OCI-LY7 (cell line): ENCODE measurements around the gene POGZ. TPM values are rescaled to one million over a fixed set of nuclear protein-coding genes. Genes with fewer than 3 reads are reported as not detected.

Source experiments
- BruUV-seq: library from RNA; stranded (reverse); fragments of 400-500 nt; replicated peaks from 2 replicates; lab custom pipeline; 2021; lab: Mats Ljungman, UMichigan
- CTCF ChIA-PET: fragments of 300-600 bp; sonication (Branson Sonifier 250); formaldehyde crosslinking; loops from one replicate; lab custom pipeline; 2022; ENCODE audit warnings: antibody characterized with exemption; ENCODE audit not compliant: unreplicated experiment; lab: Charles Lee
- POLR2A ChIA-PET: fragments of 300-600 bp; sonication (Branson Sonifier 250); formaldehyde crosslinking; loops from one replicate; lab custom pipeline; 2022; ENCODE audit warnings: antibody characterized with exemption; lab: Charles Lee
- DNase-seq: peaks from one replicate; pipeline ENCODE4 v3.0.0-alpha.2; 2015; ENCODE audit warnings: low spot score
- H2AFZ ChIP-seq: fragments of 200-600 bp; sonication (generic), shearing (Covaris generic); 2 replicates; pipeline ENCODE4 v1.6.1; 2014; ENCODE audit warnings: mild to moderate bottlenecking, antibody characterized with exemption, low read length, moderate library complexity
- H3K27ac ChIP-seq: fragments of 200-600 bp; sonication (generic); 2 replicates; pipeline ENCODE4 v1.5.1; 2014; ENCODE audit warnings: mixed run types, low read depth, mild to moderate bottlenecking, moderate library complexity, low read length, inconsistent platforms; ENCODE audit not compliant: poor library complexity, severe bottlenecking
- H3K36me3 ChIP-seq: fragments of 200-600 bp; sonication (generic); 2 replicates; pipeline ENCODE4 v1.6.1; 2014; ENCODE audit warnings: mild to moderate bottlenecking, antibody characterized with exemption, low read length, moderate library complexity, mixed read lengths; ENCODE audit not compliant: insufficient read depth
- H3K4me1 ChIP-seq: fragments of 200-600 bp; sonication (generic); 2 replicates; pipeline ENCODE4 v1.5.1; 2014; ENCODE audit warnings: mild to moderate bottlenecking, low read length; ENCODE audit not compliant: insufficient read depth, poor library complexity, severe bottlenecking
- H3K4me2 ChIP-seq: fragments of 200-600 bp; sonication (generic); 2 replicates; pipeline ENCODE4 v1.6.1; 2014; ENCODE audit warnings: mild to moderate bottlenecking, low read length
- H3K4me3 ChIP-seq: fragments of 200-600 bp; sonication (generic); 2 replicates; pipeline ENCODE4 v1.5.1; 2014; ENCODE audit warnings: mild to moderate bottlenecking, low read depth, low read length; ENCODE audit not compliant: poor library complexity, severe bottlenecking
- H3K79me2 ChIP-seq: fragments of 200-600 bp; sonication (generic); 2 replicates; pipeline ENCODE4 v1.6.1; 2016; ENCODE audit warnings: low read depth, mild to moderate bottlenecking, low read length, moderate library complexity, mixed read lengths; ENCODE audit not compliant: insufficient read depth
- H3K9me2 ChIP-seq: fragments of 200-600 bp; sonication (generic); 2 replicates; pipeline ENCODE4 v1.6.1; 2016; ENCODE audit warnings: mild to moderate bottlenecking, low read length, mixed read lengths; ENCODE audit not compliant: insufficient read depth
- H3K9me3 ChIP-seq: fragments of 200-600 bp; sonication (generic); 2 replicates; pipeline ENCODE4 v1.6.1; 2014; ENCODE audit warnings: mild to moderate bottlenecking, mixed run types, low read length, mixed read lengths
- H4K20me1 ChIP-seq: fragments of 200-600 bp; sonication (generic); 2 replicates; pipeline ENCODE4 v1.6.1; 2014; ENCODE audit warnings: mild to moderate bottlenecking, antibody characterized with exemption, low read length, moderate library complexity, mixed read lengths; ENCODE audit not compliant: insufficient read depth
- EZH2phosphoT487 ChIP-seq: fragments of 200-600 bp; sonication (generic); IDR thresholded peaks from 2 replicates; pipeline ENCODE4 v1.6.1; 2018; ENCODE audit warnings: low read depth, borderline replicate concordance, mild to moderate bottlenecking, mixed run types, antibody characterized with exemption, low read length, moderate library complexity, mixed read lengths
- intact Hi-C: fragments of 100-400 bp; cut with micrococcal nuclease; formaldehyde crosslinking; loops from one replicate; pipeline ENCODE4 v1.10.0; 2022; ENCODE audit not compliant: unreplicated experiment
- total RNA-seq, 2 experiments: library from RNA; depleted of rRNA in 1 of 2; stranded (reverse); fragments of >200 nt in 1 of 2; shearing (Covaris generic) in 1 of 2; gene quantifications; 2 replicates each; pipeline ENCODE4 v1.2.3, GENCODE V29; 2014 to 2022
- TF ChIP-seq, protein P1 (sequence below): fragments of 200-600 bp; sonication (generic); conservative IDR thresholded peaks from 2 replicates; pipeline ENCODE4 v1.5.1; 2014; ENCODE audit warnings: mild to moderate bottlenecking, antibody characterized with exemption, low read length, moderate library complexity, mixed read lengths

POGZ gene
- total RNA-seq, 2 experiments from 2014 or later, result 47.7 to 118 TPM

DNA sequence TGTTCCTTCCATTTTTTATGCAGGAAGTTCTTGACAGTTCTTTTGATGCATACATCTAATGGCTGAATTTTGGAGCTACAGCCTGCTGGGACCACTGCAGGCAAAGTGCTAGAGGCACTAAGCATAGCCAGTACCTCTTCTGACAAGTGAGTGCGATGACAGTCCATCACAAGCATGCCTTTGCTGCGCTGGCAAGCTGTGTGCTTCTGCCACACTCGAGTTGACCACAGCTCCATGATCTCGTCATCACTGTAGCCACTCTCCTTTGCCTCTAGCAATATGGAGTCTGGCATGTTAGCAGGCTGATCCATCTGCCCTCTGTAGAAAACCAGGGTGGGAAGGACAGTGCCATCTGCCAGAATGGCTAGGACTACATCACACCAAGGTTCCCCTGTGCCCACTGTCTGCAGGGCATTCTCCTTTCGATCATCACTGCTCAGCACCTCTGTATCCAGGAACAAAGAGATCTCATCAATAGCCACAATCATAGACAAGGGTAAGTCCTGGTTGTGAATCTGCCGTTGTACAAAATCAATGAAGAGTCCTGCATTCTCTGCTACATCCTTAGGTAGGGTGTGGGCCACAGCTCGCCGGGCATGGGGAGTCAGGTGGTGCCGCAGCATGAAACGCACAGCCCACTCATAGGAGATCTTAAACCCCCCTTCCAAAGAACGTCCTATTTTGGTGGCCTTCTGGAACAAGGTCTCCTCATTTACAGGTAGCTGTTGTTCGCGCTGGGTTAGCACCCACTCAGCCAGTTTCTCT lies 53.9 kb downstream of the POGZ start:
- Histone ChIP-seq H3K4me1 (peaks cover 7% of the 10 kb centered on the region), H3K79me2 (peaks cover 10% of the 10 kb centered on the region; the same call in 1 of the 2 replicates), H3K4me3 (no peak overlapping the region), H3K27ac (no peak overlapping the region), H3K4me2 (no peak overlapping the region), H3K9me2 (no peaks in the 10 kb centered on the region), H3K36me3 (peaks cover 98% of the 10 kb centered on the region), H3K9me3 (no peaks in the 10 kb centered on the region), H2AFZ (no peak overlapping the region), H4K20me1 (0 out of 2 replicates have a peak, but pooled peaks cover 4% of the 10 kb centered on the region)
- no peak for DNase-seq
- intact Hi-C loops, result no loop called here
- BruUV-seq, result no TSS peak
- ChIA-PET CTCF (no interaction called here), POLR2A (interaction anchor here (0.6 to 1.2 kb wide), 6 partner anchors 13 to 458 kb away, joined by 3 to 5 read pairs (median 3); partner anchors contain the start of gene MRPL9)
- no peak for TF ChIP-seq EZH2phosphoT487
- TF ChIP-seq, protein P1, sequence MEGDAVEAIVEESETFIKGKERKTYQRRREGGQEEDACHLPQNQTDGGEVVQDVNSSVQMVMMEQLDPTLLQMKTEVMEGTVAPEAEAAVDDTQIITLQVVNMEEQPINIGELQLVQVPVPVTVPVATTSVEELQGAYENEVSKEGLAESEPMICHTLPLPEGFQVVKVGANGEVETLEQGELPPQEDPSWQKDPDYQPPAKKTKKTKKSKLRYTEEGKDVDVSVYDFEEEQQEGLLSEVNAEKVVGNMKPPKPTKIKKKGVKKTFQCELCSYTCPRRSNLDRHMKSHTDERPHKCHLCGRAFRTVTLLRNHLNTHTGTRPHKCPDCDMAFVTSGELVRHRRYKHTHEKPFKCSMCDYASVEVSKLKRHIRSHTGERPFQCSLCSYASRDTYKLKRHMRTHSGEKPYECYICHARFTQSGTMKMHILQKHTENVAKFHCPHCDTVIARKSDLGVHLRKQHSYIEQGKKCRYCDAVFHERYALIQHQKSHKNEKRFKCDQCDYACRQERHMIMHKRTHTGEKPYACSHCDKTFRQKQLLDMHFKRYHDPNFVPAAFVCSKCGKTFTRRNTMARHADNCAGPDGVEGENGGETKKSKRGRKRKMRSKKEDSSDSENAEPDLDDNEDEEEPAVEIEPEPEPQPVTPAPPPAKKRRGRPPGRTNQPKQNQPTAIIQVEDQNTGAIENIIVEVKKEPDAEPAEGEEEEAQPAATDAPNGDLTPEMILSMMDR, result no peak

GRCh38 chr1:151403612-151404011 lies 55.7 kb downstream of the POGZ start:
- BruUV-seq, result no TSS peak
- no peaks in the 10 kb centered on the region for H3K9me2 ChIP-seq
- H3K4me2 ChIP-seq, result no peak overlapping the region
- no peak for DNase-seq
- no peak overlapping the region for H2AFZ ChIP-seq
- no peaks in the 10 kb centered on the region for H3K9me3 ChIP-seq
- H3K4me3 ChIP-seq, result no peak overlapping the region
- ChIA-PET POLR2A (interaction anchor here (1.1 kb wide), 1 partner anchor 9 kb away, joined by 3 read pairs; no protein-coding TSS in a partner anchor), CTCF (no interaction called here)
- H4K20me1 ChIP-seq, result 0 out of 2 replicates have a peak, but pooled peaks cover 4% of the 10 kb centered on the region
- peaks cover 10% of the 10 kb centered on the region for H3K4me1 ChIP-seq
- H3K79me2 ChIP-seq, result peaks cover 20% of the 10 kb centered on the region
- H3K36me3 ChIP-seq, result peaks cover 83% of the 10 kb centered on the region
- intact Hi-C loops, result no loop called here
- no peak overlapping the region for H3K27ac ChIP-seq
- TF ChIP-seq EZH2phosphoT487, result no peak
- TF ChIP-seq, protein P1, result no peak

DNA sequence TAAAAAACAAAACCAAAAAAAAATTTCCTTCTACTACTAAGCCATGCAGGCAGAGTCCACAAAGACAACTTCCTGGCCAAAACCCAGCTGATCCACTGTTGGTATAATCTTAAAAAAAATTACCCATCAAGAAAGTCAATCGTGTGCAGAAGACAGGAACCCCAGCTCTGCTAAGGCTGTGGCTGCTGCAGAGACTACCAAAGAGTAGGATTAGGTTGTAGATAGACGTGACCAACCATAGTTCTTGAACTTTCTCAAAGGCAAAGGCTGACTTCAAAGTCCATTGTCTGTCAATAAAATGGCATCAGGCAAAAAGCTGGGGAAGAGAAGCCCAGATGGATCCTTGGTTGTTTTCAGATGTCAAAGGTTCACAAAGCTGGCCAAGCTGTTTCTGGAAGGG lies 56.5 kb downstream of the POGZ start:
- CTCF ChIA-PET, result no interaction called here
- TF ChIP-seq, protein P1, result no peak
- TF ChIP-seq EZH2phosphoT487, result no peak
- BruUV-seq, result no TSS peak

More for the DNA sequence above, 56.5 kb downstream of the POGZ start:
- POLR2A ChIA-PET, result interaction anchor here (0.7 kb wide), 1 partner anchor 22 kb away, joined by 3 read pairs; no protein-coding TSS in a partner anchor
- Histone ChIP-seq H3K79me2 (peaks cover 20% of the 10 kb centered on the region), H3K4me2 (no peak overlapping the region), H2AFZ (no peak overlapping the region), H4K20me1 (0 out of 2 replicates have a peak, but pooled peaks cover 4% of the 10 kb centered on the region), H3K36me3 (peaks cover 75% of the 10 kb centered on the region), H3K27ac (no peak overlapping the region), H3K9me3 (no peaks in the 10 kb centered on the region), H3K4me1 (peaks cover 10% of the 10 kb centered on the region), H3K9me2 (no peaks in the 10 kb centered on the region), H3K4me3 (no peak overlapping the region)
- intact Hi-C loops, result no loop called here
- no peak for DNase-seq
